ENCODE results near the gene ESPN.

DNA sequence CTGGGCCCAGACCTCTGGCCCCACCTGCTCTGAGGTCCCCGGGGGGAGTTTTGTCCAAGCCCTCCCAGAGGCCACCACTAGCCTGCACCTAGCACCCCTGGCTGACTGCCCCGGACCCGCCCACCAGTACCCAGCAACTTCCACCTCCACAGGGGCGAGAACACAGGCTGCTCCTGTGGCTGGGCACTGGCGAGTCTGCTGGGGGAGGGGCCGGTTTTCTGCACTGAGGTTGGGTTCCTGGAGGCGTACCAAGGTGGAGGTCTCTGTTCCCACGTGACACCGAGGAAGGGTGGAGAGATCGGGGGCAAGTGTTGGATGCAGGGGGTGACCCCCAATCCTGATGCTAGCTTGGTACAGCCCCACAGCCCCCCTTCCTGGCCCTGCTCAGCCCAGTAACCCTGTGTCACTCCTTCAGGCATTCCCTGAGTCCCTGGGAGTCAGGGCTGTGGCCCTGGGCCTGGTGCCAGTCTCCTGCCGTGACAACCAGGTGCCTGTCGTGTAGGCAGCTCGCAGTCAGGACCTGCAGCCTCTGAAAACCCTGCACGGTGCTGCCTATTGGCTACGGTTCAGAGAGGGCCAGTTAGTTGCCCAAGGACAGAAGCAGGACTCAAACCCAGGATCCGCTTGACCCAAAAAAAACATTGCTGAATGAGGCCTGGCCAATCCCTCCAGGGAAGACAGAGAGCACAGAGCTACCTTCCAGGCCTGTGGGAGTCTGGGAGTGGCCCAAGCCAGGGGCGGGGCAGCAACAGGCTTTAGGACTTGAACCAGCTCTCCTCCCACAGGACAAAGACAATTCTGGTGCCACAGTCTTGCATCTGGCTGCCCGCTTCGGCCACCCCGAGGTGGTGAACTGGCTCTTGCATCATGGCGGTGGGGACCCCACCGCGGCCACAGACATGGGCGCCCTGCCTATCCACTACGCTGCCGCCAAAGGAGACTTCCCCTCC, 3.1 kb downstream of the ESPN start:
- no peak for TF ChIP-seq CTCF (IDR thresholded peaks at IDR 0.05)
- no peak for TF ChIP-seq POLR2A (IDR thresholded peaks at IDR 0.05)
